Activated CD4-positive, alpha-beta memory T cell treated with anti-CD3 and anti-CD28 coated beads for 36 hours (primary cell): Measurements from ENCODE around the gene NTRK1. TPM values are rescaled to one million over a fixed set of nuclear protein-coding genes. Genes with fewer than 3 reads are reported as not detected.

Experiments used
- CTCF ChIA-PET: fragments of 350-600 bp; sonication (Branson Sonifier 250); formaldehyde crosslinking; loops from one replicate; lab custom pipeline; 2021; ENCODE audit warnings: antibody characterized with exemption, inconsistent platforms; lab: Charles Lee
- POLR2A ChIA-PET: fragments of 350-600 bp; sonication (Branson Sonifier 250); formaldehyde crosslinking; loops from one replicate; lab custom pipeline; 2021; ENCODE audit warnings: antibody characterized with exemption; lab: Charles Lee
- DNase-seq: peaks from one replicate; pipeline ENCODE4 v3.0.0-alpha.2; 2020
- H3K27ac Mint-ChIP-seq: one replicate; pipeline ENCODE4 v1.8.0; 2021; ENCODE audit warnings: mixed read lengths
- H3K27me3 Mint-ChIP-seq: one replicate; pipeline ENCODE4 v1.8.0; 2021; ENCODE audit warnings: mixed read lengths
- H3K36me3 Mint-ChIP-seq: one replicate; pipeline ENCODE4 v1.8.0; 2021; ENCODE audit warnings: mixed read lengths
- H3K4me1 Mint-ChIP-seq: one replicate; pipeline ENCODE4 v1.8.0; 2021; ENCODE audit warnings: low read depth, mixed read lengths
- H3K4me3 Mint-ChIP-seq: one replicate; pipeline ENCODE4 v1.8.0; 2021; ENCODE audit warnings: mild to moderate bottlenecking, mixed read lengths
- H3K9me3 Mint-ChIP-seq: one replicate; pipeline ENCODE4 v1.8.0; 2021; ENCODE audit warnings: mixed read lengths
- intact Hi-C: fragments of 100-400 bp; cut with micrococcal nuclease; formaldehyde crosslinking; loops from one replicate; pipeline ENCODE4 v1.15.1; 2023
- total RNA-seq, 2 experiments: library from RNA; stranded (reverse); gene quantifications; one replicate each; pipeline ENCODE4 v1.2.3, GENCODE V29; 2021

NTRK1 gene
- total RNA-seq, 2 experiments from 2014 or later, result 6.4 to 6.7 TPM

DNA sequence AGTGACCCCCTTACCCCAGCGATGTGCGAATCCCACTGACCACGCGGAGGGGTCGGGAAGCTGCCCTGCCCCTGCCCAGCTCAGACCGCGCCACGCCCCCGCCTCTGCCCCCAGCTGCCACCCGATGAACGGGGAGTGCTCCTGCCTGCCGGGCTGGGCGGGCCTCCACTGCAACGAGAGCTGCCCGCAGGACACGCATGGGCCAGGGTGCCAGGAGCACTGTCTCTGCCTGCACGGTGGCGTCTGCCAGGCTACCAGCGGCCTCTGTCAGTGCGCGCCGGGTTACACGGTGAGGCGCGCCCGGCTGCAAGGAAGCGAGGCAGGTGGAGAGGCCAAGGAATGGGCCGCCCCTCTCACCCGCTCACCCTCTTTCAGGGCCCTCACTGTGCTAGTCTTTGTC is 47.9 kb downstream of the NTRK1 start:
- intact Hi-C loops, result no loop called here
- DNase-seq, result no peak
- Mint-ChIP-seq H3K27ac (no peak overlapping the region), H3K27me3 (peaks cover 8% of the 10 kb centered on the region), H3K9me3 (no peaks in the 10 kb centered on the region), H3K4me3 (no peak overlapping the region), H3K36me3 (no peaks in the 10 kb centered on the region), H3K4me1 (peaks cover 2% of the 10 kb centered on the region)
- ChIA-PET POLR2A (no interaction called here), CTCF (interaction anchor here (1.2 to 1.3 kb wide), 2 partner anchors 14 to 219 kb away, joined by 3 to 4 read pairs; no protein-coding TSS in a partner anchor)

DNA sequence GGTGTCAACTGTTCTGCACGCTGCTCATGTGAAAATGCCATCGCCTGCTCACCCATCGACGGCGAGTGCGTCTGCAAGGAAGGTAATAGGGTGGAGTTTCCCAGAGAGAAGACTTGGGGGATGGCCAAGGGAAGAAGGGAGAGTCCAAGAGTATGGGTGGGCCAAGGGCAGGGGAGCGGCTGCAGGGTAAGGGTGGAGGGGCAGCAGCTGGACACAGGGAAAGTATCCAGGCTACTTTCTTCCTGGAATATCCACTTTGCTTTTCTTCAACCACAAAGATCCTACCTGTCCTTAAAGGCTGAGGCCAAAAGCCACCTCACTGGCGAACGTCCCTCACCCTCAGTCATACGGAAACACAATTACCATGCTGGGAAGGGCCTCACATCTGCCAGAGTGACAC is 48.3 kb downstream of the NTRK1 start:
- POLR2A ChIA-PET, result no interaction called here
- no peak overlapping the region for H3K4me3 Mint-ChIP-seq
- no peak overlapping the region for H3K27ac Mint-ChIP-seq
- CTCF ChIA-PET, result interaction anchor here (1.2 to 4.2 kb wide), 4 partner anchors 13 to 220 kb away, joined by 3 to 17 read pairs (median 7); partner anchors contain the start of genes INSRR and NTRK1
- peaks cover 9% of the 10 kb centered on the region for H3K27me3 Mint-ChIP-seq
- H3K4me1 Mint-ChIP-seq, result peaks cover 2% of the 10 kb centered on the region
- intact Hi-C loops, result no loop called here
- H3K36me3 Mint-ChIP-seq, result no peaks in the 10 kb centered on the region
- DNase-seq, result no peak
- no peaks in the 10 kb centered on the region for H3K9me3 Mint-ChIP-seq

DNA sequence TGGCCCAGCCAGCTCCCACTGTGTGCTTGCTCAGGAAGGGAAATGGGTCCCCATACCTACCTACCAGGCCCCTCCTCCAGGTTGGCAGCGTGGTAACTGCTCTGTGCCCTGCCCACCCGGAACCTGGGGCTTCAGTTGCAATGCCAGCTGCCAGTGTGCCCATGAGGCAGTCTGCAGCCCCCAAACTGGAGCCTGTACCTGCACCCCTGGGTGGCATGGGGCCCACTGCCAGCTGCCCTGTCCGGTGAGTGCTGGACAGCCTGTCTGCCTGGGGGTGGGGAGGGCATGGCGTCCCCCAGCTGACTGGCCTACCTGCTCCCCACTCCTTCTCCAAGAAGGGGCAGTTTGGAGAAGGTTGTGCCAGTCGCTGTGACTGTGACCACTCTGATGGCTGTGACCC is 49.0 kb downstream of the NTRK1 start:
- no peak for DNase-seq
- peaks cover 2% of the 10 kb centered on the region for H3K4me1 Mint-ChIP-seq
- H3K4me3 Mint-ChIP-seq, result no peak overlapping the region
- no peaks in the 10 kb centered on the region for H3K9me3 Mint-ChIP-seq
- peaks cover 15% of the 10 kb centered on the region for H3K27me3 Mint-ChIP-seq
- H3K36me3 Mint-ChIP-seq, result no peaks in the 10 kb centered on the region
- no peak overlapping the region for H3K27ac Mint-ChIP-seq
- intact Hi-C loops, result loop anchor here (2.0 kb wide), 1 partner anchor 51 kb away; no protein-coding TSS in a partner anchor
- CTCF ChIA-PET, result interaction anchor here (1.0 to 4.2 kb wide), 7 partner anchors 12 to 261 kb away, joined by 3 to 19 read pairs (median 9); partner anchors contain the start of genes INSRR and NTRK1
- POLR2A ChIA-PET, result no interaction called here

DNA sequence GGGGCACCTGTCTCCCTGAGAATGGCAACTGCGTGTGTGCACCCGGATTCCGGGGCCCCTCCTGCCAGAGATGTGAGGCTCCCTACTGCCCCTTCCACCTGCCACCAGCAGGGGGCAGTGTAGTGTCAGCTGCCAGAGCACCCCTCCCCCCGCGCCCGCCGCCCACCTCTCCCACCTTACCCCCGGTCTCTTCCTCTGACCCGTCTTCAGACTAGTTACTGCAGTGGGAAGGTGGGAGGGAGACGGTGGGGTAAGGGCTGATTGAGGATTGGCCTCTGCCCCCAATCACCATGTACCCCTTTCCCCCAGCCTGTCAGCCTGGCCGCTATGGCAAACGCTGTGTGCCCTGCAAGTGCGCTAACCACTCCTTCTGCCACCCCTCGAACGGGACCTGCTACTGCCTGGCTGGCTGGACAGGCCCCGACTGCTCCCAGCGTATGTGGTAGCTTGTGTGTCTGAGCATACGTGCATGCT is 49.7 kb downstream of the NTRK1 start:
- intact Hi-C loops, result loop anchor here (2.0 kb wide), 1 partner anchor 50 kb away; no protein-coding TSS in a partner anchor

DNA sequence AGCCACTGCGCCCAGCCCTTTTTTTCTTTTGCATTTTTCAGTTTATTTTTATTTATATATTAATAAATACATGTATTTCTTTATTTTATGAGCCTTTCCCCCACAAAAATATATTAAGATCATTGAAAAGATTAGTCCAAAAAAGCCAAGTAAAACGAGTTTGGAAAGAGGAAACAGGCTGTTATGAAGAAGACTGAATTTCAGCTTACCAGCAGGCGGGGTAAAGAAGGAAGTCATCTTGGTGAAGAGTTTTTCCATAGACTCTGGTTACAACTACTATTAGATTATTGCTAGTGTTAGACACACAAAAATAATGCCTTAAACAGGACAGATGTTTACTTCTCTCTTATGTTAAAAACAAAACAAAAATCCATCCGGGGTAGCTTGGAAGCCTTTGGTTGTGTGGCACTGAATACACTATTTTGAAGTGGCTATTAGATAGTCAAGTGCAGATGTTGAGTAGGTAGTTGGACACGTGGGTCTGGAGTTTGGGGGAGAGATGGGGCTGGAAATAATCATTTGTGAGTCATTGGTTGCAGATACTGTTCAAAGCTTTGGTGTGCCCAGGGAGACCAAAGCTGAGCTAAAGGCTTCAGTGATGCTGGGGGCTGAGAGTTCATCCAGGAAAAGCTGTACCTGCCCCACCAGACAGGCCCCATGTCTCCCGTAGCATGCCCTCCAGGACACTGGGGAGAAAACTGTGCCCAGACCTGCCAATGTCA is 51.1 kb downstream of the NTRK1 start:
- H3K4me1 Mint-ChIP-seq, result peaks cover 2% of the 10 kb centered on the region
- peaks cover 25% of the 10 kb centered on the region for H3K27me3 Mint-ChIP-seq
- H3K4me3 Mint-ChIP-seq, result no peak overlapping the region
- CTCF ChIA-PET, result interaction anchor here (0.8 to 4.2 kb wide), 11 partner anchors 8 to 244 kb away, joined by 3 to 19 read pairs (median 4); partner anchors contain the start of genes INSRR and NTRK1
- intact Hi-C loops, result loop anchor here (2.0 kb wide), 1 partner anchor 49 kb away; no protein-coding TSS in a partner anchor
- POLR2A ChIA-PET, result no interaction called here
- no peaks in the 10 kb centered on the region for H3K36me3 Mint-ChIP-seq
- no peak overlapping the region for H3K27ac Mint-ChIP-seq
- no peaks in the 10 kb centered on the region for H3K9me3 Mint-ChIP-seq
- DNase-seq, result no peak

More for the DNA sequence above, 49.7 kb downstream of the NTRK1 start:
- peaks cover 2% of the 10 kb centered on the region for H3K4me1 Mint-ChIP-seq
- no peak overlapping the region for H3K27ac Mint-ChIP-seq
- peaks cover 18% of the 10 kb centered on the region for H3K27me3 Mint-ChIP-seq
- ChIA-PET POLR2A (no interaction called here), CTCF (interaction anchor here (0.6 to 4.2 kb wide), 17 partner anchors 9 to 262 kb away, joined by 3 to 19 read pairs (median 4); partner anchors contain the start of genes INSRR and NTRK1)
- no peak overlapping the region for H3K4me3 Mint-ChIP-seq
- no peaks in the 10 kb centered on the region for H3K9me3 Mint-ChIP-seq
- no peaks in the 10 kb centered on the region for H3K36me3 Mint-ChIP-seq
- peak; percentile 70 for DNase-seq

DNA sequence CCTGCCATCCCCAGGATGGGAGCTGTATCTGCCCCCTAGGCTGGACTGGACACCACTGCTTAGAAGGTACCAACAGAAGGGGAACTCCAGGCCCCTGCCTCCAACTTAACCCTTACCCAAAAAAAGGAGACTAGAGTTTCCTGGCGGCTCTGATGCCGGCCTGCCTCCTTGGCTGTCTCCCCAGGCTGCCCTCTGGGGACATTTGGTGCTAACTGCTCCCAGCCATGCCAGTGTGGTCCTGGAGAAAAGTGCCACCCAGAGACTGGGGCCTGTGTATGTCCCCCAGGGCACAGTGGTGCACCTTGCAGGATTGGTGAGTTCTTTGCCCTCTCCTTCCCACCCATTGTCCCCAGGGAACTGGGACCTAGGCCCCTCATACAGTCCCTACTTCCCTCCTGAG is 51.6 kb downstream of the NTRK1 start:
- CTCF ChIA-PET, result interaction anchor here (0.8 to 4.2 kb wide), 8 partner anchors 11 to 223 kb away, joined by 3 to 19 read pairs (median 6); partner anchors contain the start of genes INSRR and NTRK1
- no peaks in the 10 kb centered on the region for H3K9me3 Mint-ChIP-seq
- no peaks in the 10 kb centered on the region for H3K36me3 Mint-ChIP-seq
- intact Hi-C loops, result no loop called here
- no peak overlapping the region for H3K4me3 Mint-ChIP-seq
- H3K4me1 Mint-ChIP-seq, result no peaks in the 10 kb centered on the region
- POLR2A ChIA-PET, result no interaction called here
- peaks cover 24% of the 10 kb centered on the region for H3K27me3 Mint-ChIP-seq
- H3K27ac Mint-ChIP-seq, result no peak overlapping the region
- DNase-seq, result no peak

DNA sequence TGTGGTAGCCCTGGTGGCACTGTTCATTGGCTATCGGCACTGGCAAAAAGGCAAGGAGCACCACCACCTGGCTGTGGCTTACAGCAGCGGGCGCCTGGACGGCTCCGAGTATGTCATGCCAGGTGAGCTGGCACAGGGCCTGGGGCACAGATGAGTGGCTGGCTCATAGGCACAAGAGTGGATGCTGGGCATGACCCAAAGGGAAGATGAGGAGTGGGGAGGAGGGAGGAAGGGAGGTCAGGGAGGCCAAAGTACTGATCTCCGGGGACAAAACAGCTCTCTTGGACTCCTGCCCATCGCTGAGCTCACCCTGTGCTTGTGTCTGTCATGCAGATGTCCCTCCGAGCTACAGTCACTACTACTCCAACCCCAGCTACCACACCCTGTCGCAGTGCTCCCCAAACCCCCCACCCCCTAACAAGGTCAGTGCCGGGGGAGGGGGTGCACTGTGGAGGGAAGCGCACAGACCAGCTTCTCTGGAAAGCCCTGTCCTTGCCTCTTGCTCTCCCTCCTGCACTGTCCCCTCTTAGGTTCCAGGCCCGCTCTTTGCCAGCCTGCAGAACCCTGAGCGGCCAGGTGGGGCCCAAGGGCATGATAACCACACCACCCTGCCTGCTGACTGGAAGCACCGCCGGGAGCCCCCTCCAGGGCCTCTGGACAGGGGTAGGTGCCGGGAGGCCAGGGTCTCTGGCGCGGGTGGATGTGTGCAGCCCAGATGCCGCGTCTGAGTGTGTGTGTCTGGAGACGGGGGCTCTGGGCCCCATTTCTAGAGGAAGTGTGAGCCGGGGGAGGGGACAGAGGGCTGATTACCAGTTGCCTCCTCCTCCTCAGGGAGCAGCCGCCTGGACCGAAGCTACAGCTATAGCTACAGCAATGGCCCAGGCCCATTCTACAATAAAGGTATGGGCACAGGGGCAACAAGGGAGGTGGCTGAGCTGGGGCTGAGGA is 52.5 kb downstream of the NTRK1 start:
- H3K36me3 Mint-ChIP-seq, result no peaks in the 10 kb centered on the region
- H3K9me3 Mint-ChIP-seq, result no peaks in the 10 kb centered on the region
- no peak overlapping the region for H3K27ac Mint-ChIP-seq
- no peak overlapping the region for H3K4me3 Mint-ChIP-seq
- POLR2A ChIA-PET, result interaction anchor here (1.4 kb wide), 1 partner anchor 13 kb away, joined by 3 read pairs; no protein-coding TSS in a partner anchor
- intact Hi-C loops, result no loop called here
- no peak for DNase-seq
- H3K27me3 Mint-ChIP-seq, result peaks cover 26% of the 10 kb centered on the region
- CTCF ChIA-PET, result interaction anchor here (1.1 to 4.2 kb wide), 7 partner anchors 10 to 187 kb away, joined by 3 to 19 read pairs (median 4); no protein-coding TSS in a partner anchor
- no peaks in the 10 kb centered on the region for H3K4me1 Mint-ChIP-seq

DNA sequence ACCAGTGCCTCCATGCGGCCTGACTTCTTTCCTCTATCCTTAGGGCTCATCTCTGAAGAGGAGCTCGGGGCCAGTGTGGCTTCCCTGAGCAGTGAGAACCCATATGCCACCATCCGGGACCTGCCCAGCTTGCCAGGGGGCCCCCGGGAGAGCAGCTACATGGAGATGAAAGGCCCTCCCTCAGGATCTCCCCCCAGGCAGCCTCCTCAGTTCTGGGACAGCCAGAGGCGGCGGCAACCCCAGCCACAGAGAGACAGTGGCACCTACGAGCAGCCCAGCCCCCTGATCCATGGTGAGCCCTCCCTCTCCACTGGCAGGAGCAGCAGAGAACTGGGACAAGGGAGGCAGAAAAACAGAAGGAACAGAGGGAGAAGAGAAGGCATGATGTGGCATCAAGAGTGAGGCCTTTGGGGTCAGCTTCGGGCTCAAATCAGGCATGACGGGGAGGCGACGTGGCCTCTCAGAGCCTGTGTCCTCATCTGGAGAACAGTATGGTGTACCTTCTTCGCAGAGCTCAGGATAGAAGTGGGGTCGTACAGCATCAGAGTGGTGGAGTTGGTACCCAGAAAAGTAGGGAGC is 53.2 kb downstream of the NTRK1 start:
- ChIA-PET POLR2A (interaction anchor here (1.4 kb wide), 1 partner anchor 14 kb away, joined by 3 read pairs; no protein-coding TSS in a partner anchor), CTCF (interaction anchor here (1.1 to 1.7 kb wide), 5 partner anchors 9 to 188 kb away, joined by 3 to 6 read pairs (median 3); no protein-coding TSS in a partner anchor)
- peaks cover 32% of the 10 kb centered on the region for H3K27me3 Mint-ChIP-seq
- intact Hi-C loops, result no loop called here
- no peak overlapping the region for H3K4me3 Mint-ChIP-seq
- no peak overlapping the region for H3K27ac Mint-ChIP-seq
- no peaks in the 10 kb centered on the region for H3K9me3 Mint-ChIP-seq
- H3K36me3 Mint-ChIP-seq, result no peaks in the 10 kb centered on the region
- no peak for DNase-seq
- no peaks in the 10 kb centered on the region for H3K4me1 Mint-ChIP-seq

DNA sequence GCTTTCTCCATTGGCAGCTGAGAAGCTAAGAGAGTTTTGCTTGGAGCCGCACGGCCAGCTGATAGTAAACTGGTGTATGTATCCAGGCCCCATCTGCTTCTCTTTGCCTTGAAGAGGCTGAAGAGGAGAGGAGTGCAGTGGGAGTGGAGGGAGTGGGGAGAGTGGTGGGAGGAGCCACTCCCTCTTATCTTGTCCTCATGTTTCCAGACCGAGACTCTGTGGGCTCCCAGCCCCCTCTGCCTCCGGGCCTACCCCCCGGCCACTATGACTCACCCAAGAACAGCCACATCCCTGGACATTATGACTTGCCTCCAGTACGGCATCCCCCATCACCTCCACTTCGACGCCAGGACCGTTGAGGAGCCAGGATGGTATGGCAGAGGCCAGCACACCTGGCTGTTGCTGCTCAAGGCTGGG is 53.8 kb downstream of the NTRK1 start:
- Mint-ChIP-seq H3K4me3 (no peak overlapping the region), H3K9me3 (no peaks in the 10 kb centered on the region), H3K4me1 (no peaks in the 10 kb centered on the region), H3K36me3 (no peaks in the 10 kb centered on the region), H3K27ac (no peak overlapping the region), H3K27me3 (peaks cover 35% of the 10 kb centered on the region)
- ChIA-PET POLR2A (no interaction called here), CTCF (interaction anchor here (1.1 to 1.7 kb wide), 3 partner anchors 13 to 189 kb away, joined by 3 to 6 read pairs (median 4); no protein-coding TSS in a partner anchor)
- intact Hi-C loops, result no loop called here
- DNase-seq, result no peak

DNA sequence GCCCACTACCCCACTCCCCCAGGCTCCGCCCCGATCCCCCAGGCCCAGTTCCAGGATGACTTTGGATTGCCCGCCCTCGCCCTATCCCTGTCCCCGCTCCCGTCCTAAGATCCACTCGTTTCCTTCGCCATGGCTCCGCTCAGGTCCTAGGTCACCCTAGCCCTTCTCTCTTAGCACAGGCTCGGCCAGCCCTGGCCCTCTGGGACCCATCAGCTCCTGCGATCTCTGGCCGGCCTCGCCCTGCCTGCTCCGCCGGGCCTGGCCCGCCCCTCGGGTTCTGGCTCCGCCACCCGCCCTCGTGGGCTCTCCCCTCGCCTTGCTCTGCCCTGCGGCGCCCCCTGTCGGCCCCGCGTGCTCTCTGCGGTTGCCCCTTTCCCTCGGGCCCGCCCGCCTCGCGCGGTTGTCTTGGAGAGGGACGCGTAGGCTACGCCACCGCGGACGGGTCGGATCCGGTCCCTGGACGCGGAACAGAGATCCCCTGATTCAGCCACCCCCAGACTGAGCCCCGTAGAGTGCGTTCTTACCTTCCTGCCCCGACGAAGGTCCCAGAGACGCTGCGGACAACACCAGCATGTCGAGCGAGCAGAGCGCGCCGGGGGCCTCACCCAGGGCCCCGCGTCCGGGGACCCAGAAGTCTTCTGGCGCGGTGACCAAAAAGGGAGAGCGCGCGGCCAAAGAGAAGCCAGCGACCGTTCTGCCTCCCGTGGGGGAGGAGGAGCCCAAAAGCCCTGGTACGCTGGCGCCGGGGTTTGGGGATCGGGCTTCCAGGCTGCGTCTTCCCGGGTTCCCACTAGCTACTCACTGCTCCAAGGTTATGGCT is 59.8 kb downstream of the NTRK1 start, which contains the start of gene LRRC71:
Gene LRRC71, plus strand, starts transcription at position 400 of the 820 bp plus-strand sequence. Its CDS starts 172 bp downstream, at position 572.
- H3K36me3 Mint-ChIP-seq, result no peaks in the 10 kb centered on the region
- intact Hi-C loops, result loop anchor here (2.0 kb wide), 1 partner anchor 28 kb away; the partner anchor contains the start of gene PEAR1
- no peaks in the 10 kb centered on the region for H3K9me3 Mint-ChIP-seq
- peaks cover 8% of the 10 kb centered on the region for H3K4me1 Mint-ChIP-seq
- H3K4me3 Mint-ChIP-seq, result no peak within 1 kb of the TSS
- no peak within 1 kb of the TSS for H3K27ac Mint-ChIP-seq
- ChIA-PET CTCF (interaction anchor here (0.6 to 10.3 kb wide), 4 partner anchors 9 to 231 kb away, joined by 3 to 132 read pairs (median 3); partner anchors contain the start of gene PEAR1), POLR2A (no interaction called here)
- peaks cover 66% of the 10 kb centered on the region for H3K27me3 Mint-ChIP-seq
- DNase-seq, result peak; percentile 79
